IPS-11a (cell line): ENCODE measurements around the gene GNG7.

Source experiments
- H3K4me3 ChIP-seq: one replicate; pipeline ENCODE4 v1.5.1; 2013; ENCODE audit warnings: low read depth, low read length, control low read depth

The GNG7 gene

DNA sequence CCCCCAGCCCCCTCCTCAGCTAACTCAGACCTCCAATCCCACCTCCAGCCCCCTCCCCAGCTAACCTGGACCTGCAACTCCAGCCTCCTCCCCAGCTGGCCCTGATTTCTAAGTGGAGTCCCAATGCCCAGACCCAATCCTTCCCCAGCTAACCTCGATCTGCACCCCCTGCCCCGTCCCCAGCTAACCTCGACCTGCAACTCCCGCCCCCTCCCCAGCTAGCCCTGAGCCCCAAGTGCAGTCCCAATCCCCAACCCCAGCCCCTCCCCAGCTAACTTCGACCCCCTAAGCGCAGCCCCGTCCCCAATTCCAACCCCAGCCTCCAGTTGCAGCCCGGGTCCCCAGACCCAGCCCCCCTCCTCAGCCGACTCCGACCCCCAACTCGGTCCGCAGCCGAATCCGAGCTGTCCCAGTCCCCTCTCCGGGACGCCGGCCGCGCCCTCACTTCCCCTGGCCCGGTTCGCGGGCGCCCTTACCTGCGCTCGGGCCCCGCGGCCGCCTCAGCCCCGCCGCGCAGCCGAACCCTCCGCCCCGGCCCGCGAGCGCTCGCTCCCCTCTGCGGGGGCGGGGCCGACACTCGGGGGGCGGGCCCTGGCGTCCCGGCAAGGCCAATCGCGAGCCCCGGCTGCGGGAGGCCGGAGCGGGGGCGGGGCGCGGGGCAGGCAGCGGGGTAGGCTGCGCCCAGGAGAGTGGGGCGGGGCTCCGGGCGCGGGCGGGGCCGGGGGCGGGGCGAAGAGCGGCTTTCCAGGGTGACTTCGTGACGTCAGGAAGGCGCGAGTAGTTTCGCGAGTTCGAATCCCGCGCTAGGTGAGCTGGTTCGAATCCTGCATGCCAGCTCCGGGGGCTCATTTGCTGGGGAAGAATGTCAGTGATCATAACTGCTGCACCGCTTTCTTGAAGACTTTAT, at the start of gene GNG7:
Gene GNG7, minus strand, starts transcription at position 525 of the 907 bp plus-strand sequence. CDS start 182,006 bp downstream, outside the sequence.
- H3K4me3 ChIP-seq: peak within 1 kb of the TSS; percentile 50

DNA sequence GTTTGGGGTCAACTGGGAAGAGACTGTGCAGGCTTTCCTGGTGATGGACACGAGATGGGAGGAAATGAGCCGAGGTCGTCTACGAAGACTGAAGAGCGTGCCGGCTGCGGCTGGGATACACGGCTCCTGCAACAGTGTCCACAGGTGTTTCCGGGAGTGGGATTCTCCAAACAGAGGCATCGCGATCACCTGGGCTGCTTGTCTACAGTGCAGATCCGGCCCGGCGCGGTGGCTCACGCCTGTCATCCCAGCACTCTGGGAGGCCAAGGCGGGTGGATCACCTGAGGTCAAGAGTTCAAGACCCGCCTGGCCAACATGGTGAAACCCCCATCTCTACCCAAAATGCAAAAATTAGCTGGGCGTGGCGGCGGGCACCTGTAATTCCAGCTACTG, 48.9 kb upstream of the GNG7 start:
- H3K4me3 ChIP-seq: no peak overlapping the region

DNA sequence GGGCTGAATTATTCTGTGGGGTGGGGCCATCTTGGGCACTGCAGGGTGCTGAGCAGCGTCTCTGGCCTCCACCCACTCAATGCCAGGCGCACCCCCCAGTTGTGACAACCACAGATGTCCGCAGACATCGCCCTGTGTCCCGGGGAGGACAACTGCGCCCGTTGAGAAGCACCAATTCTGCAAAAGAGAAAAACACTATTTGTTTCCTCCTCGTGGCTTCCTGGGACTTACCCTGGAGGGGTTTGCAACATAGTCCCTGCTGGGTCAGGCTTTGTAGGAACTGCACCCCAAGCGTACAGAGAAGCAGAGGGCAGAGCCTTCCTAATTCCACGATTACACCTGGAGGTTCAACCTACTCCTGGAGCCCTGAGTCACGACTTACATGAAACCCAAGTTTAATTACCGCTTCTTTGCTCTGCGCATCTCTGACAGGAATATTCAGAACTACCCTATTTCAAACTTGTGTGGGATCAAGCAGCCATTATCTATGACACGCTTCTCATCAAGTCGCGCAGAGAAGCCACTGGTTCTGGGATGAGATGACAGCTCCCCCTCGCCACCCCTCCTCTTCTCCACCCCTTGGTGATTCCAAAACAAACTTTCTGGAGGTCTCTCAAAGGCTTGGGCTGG, 48.4 kb upstream of the GNG7 start:
- H3K4me3 ChIP-seq: no peak overlapping the region

DNA sequence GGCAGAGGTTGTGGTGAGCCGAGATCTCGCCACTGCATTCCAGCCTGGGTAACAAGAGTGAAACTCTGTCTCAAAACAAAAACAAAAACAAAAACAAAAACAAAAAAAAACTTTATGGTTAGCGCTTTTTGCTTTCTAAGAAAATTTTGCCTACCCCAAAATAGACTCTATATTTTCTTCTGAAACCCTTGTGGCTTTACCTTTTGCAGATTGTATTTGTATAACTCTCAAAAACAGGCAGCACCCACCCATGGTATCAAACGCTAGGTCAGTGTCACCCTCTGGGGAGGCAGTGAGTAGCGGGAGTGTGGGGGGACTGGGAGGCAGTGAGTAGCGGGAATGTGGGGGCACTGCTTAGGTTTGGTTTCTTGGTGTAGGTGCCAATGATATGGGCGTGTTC, 44.9 kb upstream of the GNG7 start:
- H3K4me3 ChIP-seq: no peak overlapping the region

DNA sequence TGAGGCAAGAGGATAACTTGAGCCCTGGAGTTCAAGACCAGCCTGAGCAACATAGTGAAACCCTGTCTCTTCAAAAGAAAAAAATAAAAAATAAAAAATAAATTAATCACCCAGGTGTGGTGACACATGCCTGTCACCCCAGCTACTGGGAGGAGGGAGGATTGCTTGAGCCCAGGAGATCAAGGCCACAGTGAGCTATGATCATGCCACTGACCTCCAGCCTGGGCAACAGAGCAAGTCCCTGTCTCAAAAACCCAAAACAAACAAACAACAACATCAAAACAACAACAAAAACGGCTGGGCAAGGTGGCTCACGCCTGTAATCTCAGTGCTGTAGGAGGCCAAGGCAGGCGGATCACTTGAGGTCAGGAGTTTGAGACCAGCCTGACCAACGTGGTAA, 41.6 kb upstream of the GNG7 start:
- H3K4me3 ChIP-seq: no peak overlapping the region

DNA sequence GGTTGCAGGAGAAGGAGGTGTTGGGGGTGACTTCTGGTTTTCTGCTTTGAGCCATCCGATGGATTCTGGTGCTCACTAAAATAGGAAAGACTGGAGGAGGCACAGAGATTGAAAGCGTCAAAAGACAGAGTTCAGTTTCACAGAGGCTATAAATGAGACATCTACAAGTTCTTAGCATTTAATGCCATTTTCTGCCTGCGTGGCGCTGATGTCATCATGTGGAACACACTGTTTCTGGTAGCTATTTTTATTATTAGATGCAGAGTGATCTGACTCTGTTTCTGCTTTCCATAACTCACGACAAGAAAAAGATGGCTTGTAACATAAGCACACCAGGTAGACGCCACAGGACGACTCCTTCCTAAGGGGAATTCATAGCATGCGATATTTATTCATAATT, 40.6 kb upstream of the GNG7 start:
- no peak overlapping the region for H3K4me3 ChIP-seq

DNA sequence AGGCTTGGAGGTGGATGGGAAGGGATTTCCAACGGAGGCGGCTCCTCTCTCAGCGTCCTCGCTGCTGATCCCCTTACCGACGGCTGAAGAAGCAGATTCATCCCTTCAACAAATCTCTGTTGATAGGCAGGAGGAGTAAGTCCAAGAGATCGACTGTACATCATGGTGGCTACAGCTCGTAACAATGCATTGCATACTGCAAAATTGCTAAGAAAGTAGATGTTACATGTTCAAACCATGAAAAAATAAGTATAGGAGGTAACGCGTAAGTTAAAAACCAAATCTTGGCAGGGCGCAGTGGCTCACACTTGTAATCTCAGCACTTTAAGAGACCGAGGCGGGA, 37.8 kb upstream of the GNG7 start:
- H3K4me3 ChIP-seq: no peak overlapping the region

DNA sequence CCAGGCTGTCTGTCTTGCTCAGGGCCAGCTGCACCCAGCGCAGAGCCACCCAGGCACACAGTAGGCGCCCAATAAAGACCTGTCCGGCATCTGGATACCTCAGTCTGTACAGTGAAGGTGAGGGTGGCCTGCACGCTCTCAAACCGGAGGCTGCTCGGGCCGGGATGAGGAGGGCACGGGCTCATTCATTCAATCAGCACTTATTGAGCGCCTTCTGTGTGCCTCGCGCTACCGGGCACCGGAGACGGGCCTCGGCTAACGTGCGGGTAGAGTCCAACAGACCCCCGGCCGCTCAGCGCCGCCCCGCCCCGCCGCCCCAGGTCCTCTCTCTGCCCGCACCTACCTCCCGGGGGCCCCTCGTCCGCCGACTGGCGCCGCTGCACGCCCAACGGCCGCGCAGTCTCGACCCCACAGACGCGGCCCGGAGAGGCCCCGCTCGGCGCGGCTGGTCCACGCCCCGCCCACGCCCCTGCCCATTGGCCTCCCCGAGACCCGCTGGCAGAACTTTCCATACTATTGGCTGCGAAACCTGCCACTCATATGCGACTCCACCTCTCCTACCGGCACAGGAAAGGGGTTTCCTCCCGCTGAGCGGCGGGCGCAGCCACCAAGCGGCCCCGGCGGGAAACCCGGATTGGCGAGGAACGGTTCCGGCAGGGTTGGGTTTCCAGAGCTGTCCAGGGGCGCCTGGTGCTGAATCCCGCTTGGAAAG, 37.3 kb upstream of the GNG7 start, which contains the start of gene SLC39A3:
Gene SLC39A3, minus strand, starts transcription at position 416 of the 712 bp plus-strand sequence. CDS start 2,760 bp downstream, outside the sequence.
- H3K4me3 ChIP-seq: peak within 1 kb of the TSS; percentile 85

DNA sequence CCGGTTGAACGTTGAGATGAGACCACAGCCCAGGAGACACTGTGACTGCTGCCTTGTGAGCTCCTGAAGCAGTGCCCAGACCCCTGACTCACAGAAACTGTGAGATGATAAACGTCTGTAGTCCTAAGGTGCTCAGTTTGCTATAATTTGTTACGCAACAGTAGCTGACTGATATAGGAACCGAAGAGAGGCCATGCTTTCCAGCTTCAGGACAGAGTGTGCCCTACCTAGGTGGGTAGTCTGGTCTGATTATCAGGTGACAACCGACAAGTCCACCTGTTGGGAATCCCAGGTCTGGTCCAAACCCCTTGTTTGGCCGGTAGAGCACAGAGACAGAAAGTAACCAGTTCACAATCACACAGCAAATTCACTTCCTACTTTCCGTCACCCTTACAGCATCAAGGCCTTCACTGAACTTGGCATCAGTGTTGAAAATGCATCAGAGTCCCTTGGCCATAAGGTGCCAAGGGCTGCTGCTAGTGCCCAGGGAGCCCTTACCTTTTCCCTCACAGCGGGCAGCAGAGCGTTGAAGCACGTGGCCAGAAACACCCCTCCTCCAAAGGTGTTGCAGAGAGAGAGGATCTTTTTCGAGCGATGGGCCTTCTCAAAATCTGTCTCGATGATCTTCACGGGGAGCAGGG, 34.2 kb upstream of the GNG7 start:
- no peak overlapping the region for H3K4me3 ChIP-seq

DNA sequence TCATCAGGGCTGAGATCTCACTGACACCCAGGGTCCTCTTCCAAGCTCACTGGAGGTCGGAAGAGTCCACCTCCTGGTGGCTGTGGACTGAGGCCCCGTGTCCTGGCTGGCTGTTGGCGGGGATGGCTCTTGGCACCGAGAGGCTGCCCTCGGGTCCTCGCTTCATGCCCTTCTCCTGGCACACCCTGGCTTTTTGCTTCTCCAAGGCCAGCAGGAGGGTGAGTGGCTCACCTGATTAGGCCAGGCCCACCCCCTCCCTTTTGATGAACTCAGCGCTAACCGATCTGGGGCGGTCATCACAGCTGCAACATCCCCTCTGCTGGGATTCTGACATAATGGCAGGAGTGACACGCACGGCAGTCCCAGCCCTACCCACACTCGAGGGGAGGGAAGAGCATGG, 32.9 kb upstream of the GNG7 start:
- H3K4me3 ChIP-seq: no peak overlapping the region

DNA sequence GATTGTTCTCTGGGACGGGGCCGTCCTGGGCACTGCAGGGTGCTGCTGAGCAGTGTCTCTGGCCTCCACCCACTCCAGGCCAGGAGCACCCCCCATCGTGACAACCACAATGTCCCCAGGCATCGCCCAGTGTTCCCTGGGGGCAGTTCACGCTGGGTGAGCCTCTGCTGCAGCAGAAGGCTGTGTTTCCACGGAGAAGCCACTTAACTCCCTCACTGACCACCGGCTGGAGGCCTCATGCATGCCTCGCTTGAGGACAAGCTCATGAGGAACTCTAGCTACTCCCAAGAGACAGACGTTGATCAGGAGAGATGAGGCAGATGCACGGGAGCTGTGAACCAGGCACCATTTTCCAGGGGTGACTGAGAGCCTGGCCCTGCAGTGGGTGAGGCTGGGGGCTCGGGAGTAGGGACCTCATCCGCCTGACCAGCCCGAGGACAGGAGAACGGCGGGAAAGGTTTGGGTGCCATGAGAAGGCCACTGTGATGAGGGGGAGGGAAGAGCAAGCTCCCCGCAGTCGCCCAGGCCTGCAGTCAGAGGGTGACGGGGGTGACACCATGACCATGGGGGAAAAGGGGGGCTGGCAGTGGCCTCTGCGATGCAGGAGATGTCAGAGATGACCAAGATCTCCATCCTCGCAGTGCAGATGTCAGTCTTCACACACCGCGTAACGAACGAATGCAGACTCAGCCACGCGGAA, 32.2 kb upstream of the GNG7 start:
- H3K4me3 ChIP-seq: no peak overlapping the region

DNA sequence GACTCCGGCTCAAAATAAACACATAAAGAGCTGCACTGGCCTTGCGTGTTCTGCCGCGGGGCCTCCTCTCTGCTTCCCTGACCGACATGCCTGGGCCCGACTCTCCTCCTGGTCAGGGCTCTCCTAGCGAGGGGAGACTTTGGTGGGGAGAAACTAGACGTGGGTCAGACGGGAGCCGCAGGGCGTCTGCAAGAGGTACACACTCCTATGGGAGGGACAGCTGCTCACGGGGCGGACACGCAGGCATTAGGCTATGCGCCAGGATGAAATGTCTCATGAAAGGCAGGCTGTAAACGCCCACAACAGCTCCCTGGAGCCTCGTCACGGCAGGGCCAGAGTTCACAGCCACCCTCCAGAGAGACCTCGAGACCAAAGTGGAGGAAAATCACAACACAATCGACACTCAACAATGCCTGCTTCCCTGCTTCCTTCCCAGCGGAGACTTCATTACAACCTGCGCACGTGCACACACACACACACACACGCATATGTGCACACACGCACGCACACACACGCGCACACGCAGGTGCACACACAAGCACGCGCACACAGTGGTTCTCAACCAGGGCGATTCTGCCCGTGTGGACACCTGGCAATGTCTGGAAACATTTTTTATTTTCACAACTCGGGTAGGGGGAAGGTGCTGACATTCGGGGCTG, 31.6 kb upstream of the GNG7 start:
- no peak overlapping the region for H3K4me3 ChIP-seq

DNA sequence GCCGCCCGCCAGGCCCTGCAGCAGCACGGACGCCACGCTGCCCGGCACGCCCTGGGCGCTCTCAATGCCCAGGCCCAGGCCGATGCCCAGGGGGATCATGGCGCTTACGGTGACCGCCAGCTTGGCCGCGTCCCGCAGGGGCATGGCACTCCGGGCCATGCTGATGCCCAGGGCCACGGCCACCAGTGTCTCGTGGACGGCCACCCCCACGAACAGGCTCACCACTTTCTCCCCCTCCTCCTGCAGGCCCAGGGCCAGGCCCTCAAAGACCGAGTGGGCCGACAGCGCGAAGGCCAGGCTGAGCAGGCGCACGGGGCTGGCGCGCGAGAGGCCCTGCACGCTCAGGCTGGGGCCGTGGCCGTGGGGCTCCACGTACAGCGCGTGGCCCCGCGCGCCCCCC, 30.4 kb upstream of the GNG7 start:
- H3K4me3 ChIP-seq: no peak overlapping the region

DNA sequence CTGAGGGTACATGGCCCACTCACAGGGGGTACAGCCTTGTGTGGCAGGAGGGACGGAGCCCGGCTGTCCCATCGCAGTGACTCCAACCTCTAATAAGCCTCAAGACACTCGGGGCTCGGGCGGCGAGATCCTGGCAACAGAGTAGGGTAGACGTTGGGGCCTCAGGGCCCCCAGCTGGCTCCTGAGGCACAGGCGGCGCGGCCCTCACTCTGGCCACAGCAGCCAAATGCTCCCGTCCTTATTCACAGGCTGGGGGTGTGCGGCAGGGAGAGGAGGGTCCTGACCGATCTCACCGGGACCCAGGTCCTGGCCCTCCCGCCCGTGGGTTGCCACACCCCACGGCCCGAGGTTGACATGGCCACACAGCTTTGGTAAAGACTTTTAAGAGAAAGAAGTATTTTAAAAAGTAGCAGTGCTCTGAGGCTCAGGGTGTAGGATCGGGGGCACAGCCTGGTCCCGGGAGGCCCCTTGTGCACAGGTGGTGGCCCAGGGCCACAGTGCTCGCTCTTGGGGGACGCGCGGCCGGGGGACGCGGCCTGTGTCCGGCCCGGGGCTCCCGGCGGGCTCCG, 29.7 kb upstream of the GNG7 start:
- H3K4me3 ChIP-seq: no peak overlapping the region

DNA sequence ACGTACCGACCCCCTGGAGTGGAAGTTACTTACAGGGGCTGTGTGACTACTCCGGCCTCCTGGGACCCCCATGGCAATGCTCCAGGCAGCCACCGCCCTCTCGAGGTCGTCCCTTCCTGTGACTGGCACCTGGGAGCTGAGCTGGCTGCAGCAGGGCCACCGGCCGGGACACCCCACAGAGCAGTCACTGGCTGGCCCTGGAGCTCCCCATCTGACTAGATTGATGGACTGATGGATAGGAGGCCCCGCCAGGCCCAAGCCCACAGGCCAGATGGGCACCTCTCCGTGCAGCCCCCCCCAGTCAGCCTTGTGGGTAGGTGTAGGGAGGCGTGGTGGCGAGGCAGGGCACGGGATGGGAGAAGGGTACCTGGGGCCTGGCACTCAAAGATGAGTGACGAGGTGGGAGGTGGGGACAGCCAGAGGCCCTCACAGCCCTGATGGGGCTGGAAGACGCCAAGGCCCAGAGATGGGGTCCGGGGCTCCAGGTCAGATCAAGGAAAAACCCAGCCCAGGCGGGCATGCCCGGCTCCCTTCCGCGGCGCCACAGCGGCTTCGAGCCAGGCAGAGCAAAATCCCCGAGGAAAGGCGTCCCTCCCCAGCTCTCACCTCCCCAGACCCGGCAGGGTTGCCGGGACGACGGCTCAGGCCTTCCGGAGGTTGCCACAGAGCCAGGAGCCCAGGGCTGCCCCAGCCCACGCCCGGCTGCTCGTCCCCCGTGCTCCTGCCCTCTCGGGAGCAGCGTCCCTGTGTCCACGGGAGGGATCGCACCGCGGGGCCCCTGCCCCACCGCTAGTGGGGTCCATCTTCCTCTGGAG, 28.9 kb upstream of the GNG7 start:
- no peak overlapping the region for H3K4me3 ChIP-seq

DNA sequence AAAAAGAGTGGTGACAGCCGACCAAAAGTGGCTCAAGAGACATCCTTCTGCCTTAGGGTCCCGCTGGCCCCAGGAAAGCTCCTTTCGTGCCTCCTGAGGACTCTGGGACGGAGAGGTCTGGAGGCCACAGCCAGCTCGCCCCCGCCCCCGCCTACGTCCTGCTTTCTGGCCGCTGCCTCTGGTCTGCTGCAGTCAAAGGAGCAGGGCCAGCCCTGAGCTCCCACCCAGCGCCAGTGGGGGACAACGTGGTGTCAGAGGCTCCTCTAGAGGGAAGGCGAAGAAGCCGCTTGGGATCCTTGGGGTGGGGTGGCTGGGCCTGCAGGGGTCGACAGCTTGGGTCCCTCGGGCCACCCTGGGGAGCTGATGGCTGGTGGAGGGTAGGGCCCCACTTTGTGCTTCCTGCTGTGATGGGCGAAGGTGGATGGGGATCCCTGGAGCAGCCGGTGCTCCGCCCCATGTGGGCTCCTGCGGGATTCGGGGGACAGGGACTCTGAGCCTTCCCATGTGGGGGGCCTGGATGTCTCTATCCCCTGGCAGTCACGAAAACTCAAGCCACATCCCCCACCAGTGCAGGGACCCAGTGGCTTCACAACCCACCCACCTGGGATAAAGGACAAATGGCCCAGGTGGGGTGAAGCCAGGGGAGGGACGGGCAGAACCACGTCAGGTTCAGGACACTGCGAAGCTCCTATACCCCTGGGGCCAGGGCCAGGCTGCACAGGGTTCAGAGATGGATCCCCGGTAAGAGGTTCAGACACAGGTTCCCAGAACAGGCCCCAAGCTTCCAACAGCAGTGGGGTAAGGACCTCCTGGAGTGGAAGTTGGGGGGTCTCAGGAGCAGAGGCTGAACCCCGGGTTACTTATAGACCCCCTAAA, 27.7 kb upstream of the GNG7 start:
- no peak overlapping the region for H3K4me3 ChIP-seq

DNA sequence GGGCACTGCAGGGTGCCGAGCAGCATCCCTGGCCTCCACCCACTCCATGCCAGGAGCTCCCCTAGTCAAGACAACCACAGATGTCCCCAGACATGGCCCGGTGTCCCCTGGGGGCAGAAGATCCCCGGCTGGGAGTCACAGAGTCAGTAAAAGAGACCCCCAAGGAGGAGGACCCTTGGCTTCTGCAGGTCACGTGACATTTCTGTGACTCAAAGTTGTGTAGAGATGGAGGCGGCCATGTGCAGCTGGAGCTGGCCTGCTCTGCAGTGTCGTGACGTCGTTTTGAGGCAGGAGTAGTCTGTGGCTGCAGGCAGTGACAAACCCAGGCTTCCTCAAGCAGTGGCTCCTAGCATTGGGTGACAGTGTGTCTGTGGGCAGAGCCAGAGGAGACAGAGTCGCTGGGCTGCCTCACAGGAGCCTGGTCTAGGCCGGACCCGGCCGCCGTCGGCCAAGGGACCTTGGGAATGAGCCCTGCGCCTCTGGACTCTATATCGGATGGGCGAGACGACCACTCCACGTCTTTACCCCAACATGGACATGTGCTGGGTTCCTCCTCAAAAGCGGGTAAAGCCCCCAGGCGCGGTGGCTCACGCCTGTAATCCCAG, 26.4 kb upstream of the GNG7 start:
- no peak overlapping the region for H3K4me3 ChIP-seq

DNA sequence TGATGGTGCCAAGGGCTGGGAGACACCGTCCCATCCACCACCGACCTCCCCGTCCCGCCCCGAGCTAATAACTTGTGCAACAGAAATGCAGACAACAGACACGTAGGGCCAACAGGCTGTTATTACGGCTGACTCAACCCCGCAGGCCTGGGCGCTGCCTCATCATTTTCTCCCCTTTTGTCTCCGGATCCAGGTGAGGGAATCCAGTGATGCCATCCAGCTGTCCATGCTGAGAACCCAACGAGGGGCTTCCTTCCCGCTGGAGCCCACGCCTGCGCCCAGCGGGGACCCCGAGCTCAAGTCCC, 25.1 kb upstream of the GNG7 start:
- H3K4me3 ChIP-seq: no peak overlapping the region
